ENCODE data around the gene GMPR2.
"Not testable (repeated sequence)": the region's sequence is repeated elsewhere in the genome, so short reads cannot be mapped to it uniquely, and the experiment has no call there.

Gene GMPR2

DNA sequence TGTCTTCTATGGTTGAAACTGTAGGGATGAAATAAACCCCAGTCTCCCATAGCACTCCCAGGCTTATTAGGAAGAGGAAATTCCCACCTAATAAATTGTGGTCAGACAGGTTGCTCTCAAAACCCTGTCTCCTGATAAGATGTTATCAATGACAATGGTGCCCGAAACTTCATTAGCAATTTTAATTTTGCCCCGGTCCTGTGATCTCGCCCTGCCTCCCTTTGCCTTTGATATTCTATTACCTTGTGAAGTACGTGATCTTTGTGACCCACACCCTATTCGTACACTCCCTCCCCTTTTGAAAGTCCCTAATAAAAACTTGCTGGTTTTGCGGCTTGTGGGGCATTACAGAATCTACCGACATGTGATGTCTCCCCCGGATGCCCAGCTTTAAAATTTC is 30.2 kb upstream of the GMPR2 start:
- not testable (repeated sequence) for DNase-seq (ENCODE audit: low spot score)

GRCh38 chr14:24203249-24203886 is 29.4 kb upstream of the GMPR2 start:
- not testable (repeated sequence) for DNase-seq (ENCODE audit: low spot score)

- DNase-seq (ENCODE audit: low spot score), result no peak
Measured at GRCh38 chr14:24204163-24205146, 28.3 kb upstream of the GMPR2 start.

DNA sequence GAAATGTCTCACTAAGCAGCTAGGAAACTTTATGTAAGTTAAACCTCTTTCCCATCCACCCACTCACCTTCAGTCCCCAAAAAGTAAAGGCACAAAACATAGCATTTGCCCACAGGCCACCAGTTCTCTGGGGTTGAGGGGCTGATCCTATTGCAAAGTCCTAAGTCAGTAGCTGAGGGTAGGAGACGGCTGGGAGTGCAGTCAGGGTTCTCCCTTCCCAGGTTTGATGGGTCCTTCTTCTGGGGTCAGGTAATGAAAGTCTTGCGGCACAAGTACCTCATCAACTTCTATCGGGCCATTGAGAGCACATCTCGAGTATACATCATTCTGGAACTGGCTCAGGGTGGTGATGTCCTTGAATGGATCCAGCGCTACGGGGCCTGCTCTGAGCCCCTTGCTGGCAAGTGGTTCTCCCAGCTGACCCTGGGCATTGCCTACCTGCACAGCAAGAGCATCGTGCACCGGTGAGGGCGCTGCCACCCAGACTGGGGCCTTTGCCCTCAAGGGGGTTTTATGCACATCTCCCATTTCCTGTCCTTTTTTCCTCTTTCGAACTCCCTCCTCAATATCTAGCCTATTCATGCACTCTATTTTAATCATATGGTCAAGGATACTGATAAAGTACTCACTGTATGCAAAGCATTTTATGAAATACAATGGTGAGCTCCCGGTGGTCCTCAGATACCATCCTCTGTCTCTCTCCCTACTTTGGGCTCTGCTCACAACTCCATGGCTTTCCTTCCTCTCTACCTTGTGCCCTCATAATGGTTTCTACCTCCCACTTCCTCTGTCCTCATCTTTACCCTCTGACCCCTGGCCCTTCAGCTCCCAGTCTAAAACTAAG is 26.2 kb upstream of the GMPR2 start:
- DNase-seq (ENCODE audit: low spot score), result no peak

GRCh38 chr14:24207104-24207551 is 25.6 kb upstream of the GMPR2 start:
- DNase-seq (ENCODE audit: low spot score), result no peak

GRCh38 chr14:24207625-24208024 is 25.1 kb upstream of the GMPR2 start:
- no peak for DNase-seq (ENCODE audit: low spot score)

DNA sequence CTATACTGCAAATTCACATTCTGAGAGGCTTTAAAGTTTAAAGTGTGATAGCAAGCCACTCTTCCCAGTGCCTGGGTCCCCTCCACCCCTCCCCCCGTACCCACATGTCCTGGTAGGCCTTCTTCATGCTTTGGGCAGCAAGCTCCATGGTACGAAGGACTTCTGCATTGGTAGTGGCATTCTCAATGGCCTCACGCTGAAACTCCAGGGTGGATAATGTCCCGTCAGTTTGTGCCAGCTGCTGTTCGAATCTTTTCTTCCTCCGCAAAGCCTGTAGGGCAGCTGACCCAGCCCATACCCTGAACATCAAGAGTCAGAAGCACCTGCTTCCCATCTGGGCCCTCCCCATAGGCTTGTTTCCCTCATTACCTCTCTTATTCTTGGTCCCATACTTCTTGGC is 21.4 kb upstream of the GMPR2 start:
- no peak for DNase-seq (ENCODE audit: low spot score)

DNA sequence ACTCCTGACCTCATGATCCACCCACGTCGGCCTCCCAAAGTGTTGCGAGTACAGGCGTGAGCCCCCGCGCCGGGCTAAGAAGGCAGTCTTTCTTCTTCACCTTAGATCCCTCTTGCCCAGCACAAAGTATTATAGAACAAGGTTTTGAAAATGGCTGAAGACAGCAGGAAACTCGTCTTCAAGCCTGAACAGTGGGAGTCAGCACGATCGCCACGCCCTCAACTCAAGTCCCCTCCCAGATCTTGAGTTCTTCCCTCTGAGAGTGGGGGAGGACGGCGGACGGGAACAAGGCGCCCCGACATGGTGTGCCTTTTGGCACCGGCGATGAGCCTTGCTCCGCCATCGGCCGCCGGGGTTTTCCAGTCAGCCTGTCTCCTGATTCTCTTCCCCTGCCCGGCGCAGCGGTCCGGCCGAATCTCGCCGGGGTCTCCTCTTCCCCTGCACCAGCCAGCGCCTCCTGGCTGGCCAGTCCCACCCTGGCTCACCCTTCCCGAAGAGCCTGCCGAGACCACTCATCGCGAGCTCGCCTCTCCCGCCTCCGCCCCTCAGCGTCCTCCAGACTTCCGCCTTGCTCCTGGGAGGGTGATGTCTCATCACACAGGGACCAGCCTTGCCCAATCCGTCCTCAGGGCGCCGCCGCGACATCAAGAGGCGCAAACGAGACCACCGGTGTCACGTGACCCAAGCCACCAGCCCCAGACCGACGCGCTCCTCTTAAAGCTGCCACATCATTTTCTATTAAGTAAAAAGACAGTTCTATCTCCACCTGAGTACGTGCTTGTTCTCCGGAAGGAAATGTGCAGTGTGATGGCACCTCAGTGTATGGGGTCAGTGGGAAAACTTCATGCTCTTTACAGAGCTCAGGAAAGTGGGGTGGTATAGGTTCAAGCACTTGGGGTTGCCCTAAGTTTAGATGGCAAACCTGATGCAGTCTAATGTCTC is 19.5 kb upstream of the GMPR2 start, which contains the start of gene CHMP4A:
Gene CHMP4A (minus strand): TSS at position 565 of the 942 bp plus-strand sequence. CDS start 49 bp downstream, at position 516.
- peak; percentile 99 for DNase-seq (ENCODE audit: low spot score)

GRCh38 chr14:24213866-24214662 is 18.7 kb upstream of the GMPR2 start:
- no peak for DNase-seq (ENCODE audit: low spot score)

- DNase-seq (ENCODE audit: low spot score), result peak; percentile 89
Measured at GRCh38 chr14:24215495-24216344, 17.0 kb upstream of the GMPR2 start, which contains the start of gene MDP1. Gene MDP1 (minus strand): TSS chr14:24216066. CDS start chr14:24215955, 111 bp downstream.

GRCh38 chr14:24216345-24216699 is 16.4 kb upstream of the GMPR2 start:
- DNase-seq (ENCODE audit: low spot score), result no peak

- DNase-seq (ENCODE audit: low spot score), result not testable (repeated sequence)
Measured at GRCh38 chr14:24216876-24217275, 15.9 kb upstream of the GMPR2 start.

- no peak for DNase-seq (ENCODE audit: low spot score)
Measured at GRCh38 chr14:24219080-24219479, 13.6 kb upstream of the GMPR2 start.

DNA sequence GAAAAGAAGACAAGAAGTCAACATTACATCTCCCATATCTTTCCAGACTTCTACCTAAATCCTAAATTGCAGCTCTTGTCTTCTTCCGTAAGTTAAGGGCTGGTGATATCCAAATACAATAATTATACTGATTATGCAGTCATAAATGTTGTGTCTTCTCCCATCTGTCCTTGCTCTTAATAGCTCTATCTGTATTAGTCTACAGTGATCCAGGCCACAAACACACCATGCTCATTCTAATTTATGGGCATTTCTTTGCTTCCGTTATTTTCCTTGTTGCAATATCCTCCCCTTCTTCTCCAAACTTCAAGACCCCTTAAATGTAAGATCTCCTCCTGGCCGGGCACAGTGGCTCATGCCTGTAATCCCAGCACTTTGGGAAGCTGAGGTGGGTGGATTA is 13.2 kb upstream of the GMPR2 start:
- DNase-seq (ENCODE audit: low spot score), result no peak

GRCh38 chr14:24222987-24223386 is 9.7 kb upstream of the GMPR2 start:
- DNase-seq (ENCODE audit: low spot score), result not testable (repeated sequence)

DNA sequence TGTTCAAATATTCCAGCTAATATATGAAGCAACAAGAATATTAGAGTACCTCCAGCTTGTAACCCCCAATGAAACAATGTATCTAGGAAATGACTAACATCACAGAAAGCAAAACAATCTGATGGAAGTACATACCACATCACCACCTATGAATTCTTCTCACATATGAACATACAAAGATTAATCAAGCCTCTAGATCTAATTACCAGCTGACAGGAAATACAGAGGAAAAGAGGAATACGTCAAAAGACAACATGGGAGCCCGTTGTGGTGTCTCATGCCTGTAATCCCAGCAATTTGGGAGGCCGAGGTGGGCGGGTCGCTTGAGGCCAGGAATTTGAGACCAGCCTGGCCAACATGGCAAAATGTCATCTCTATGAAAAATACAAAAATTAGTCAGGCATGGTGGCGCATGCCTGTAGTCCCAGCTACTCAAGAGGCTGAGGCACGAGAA is 8.1 kb upstream of the GMPR2 start:
- peak; percentile 43 for DNase-seq (ENCODE audit: low spot score)

- no peak for DNase-seq (ENCODE audit: low spot score)
Measured at GRCh38 chr14:24226473-24226872, 6.3 kb upstream of the GMPR2 start.

DNA sequence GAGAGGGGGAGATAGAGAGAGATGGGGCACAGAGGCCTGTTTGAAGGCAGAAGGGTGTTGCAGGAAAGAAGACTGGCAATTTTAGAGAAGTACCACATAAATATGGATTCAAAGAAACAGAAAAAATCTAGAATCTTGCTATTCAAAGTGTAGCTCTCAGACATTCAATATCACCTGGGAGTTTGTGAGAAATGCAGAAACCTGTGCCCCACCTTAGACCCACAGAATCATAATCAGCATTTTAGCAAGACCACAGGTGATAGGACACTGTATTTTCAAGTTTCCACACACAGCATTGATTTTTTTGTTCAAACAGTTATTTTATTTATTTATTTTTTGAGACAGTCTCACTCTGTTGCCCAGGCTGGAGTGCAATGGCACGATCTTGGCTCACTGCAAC is 3.8 kb upstream of the GMPR2 start:
- DNase-seq (ENCODE audit: low spot score), result no peak
